ENCODE data around the gene PLPP4.

GRCh38 chr10:120583424-120584108, 126.5 kb downstream of the PLPP4 start:
- TF ChIP-seq, protein P1, sequence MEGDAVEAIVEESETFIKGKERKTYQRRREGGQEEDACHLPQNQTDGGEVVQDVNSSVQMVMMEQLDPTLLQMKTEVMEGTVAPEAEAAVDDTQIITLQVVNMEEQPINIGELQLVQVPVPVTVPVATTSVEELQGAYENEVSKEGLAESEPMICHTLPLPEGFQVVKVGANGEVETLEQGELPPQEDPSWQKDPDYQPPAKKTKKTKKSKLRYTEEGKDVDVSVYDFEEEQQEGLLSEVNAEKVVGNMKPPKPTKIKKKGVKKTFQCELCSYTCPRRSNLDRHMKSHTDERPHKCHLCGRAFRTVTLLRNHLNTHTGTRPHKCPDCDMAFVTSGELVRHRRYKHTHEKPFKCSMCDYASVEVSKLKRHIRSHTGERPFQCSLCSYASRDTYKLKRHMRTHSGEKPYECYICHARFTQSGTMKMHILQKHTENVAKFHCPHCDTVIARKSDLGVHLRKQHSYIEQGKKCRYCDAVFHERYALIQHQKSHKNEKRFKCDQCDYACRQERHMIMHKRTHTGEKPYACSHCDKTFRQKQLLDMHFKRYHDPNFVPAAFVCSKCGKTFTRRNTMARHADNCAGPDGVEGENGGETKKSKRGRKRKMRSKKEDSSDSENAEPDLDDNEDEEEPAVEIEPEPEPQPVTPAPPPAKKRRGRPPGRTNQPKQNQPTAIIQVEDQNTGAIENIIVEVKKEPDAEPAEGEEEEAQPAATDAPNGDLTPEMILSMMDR (IDR thresholded peaks at IDR 0.05 in 8 of 11, conservative IDR thresholded peaks at IDR 0.05 in 3 of 11): no peak
- no peak for TF ChIP-seq POLR2A (IDR thresholded peaks at IDR 0.05)
- no peak for TF ChIP-seq POLR2AphosphoS5 (IDR thresholded peaks at IDR 0.05)
